RPMI7951 (cell line): ENCODE results near the gene C1QTNF1. TPM values are rescaled to one million over a fixed set of nuclear protein-coding genes. Genes with fewer than 3 reads are reported as not detected.
"Not testable (repeated sequence)": the region's sequence is repeated elsewhere in the genome, so short reads cannot be mapped to it uniquely, and the experiment has no call there.

Experiments used
- DNase-seq: peaks from one replicate; pipeline ENCODE4 v3.0.0-alpha.2; 2012; ENCODE audit warnings: low read depth
- total RNA-seq: library from RNA; depleted of rRNA; stranded (reverse); fragments of >200 nt; shearing (Covaris generic); gene quantifications from 2 replicates; pipeline ENCODE4 v1.2.3, GENCODE V29; 2014

Gene C1QTNF1
- total RNA-seq, 1 experiment from 2014 or later = 31.8 TPM

DNA sequence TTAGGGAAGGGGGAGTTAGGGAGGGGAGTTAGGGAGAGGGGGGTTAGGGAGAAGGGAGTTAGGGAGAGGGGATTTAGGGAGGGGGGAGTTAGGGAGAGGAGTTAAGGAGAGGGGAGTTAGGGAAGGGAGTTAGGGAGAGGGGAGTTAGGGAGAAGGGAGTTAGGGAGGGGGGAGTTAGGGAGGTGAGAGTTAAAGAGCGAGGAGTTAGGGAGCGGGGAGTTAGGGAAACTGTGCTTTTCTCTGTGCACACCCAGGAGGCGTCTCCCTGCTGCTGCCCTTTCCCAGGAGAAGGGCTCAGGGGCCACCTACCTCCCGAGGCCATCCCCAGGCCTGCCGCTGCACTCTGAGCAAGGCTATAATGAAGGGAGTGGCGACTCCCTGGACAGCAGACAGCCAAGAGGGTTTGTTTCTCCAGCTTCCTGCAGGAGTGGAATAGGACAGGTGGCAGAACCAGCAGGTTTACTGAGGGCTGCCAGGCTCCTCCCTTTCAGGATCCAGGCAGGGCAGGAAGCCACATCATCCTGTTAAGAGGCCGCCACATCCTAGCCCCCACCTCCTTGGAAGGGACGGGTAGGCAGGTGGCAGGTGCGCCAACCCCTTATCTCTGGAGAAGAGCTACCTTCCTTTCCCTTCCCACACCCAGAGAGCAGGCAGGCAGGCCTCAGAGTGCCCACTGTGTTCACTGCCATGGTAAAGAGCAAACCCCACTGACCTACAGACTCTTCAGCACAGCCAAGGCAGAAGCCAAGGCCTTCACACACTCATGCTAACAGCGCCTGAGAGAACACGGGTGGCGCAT, 18.7 kb upstream of the C1QTNF1 start:
- no peak for DNase-seq

DNA sequence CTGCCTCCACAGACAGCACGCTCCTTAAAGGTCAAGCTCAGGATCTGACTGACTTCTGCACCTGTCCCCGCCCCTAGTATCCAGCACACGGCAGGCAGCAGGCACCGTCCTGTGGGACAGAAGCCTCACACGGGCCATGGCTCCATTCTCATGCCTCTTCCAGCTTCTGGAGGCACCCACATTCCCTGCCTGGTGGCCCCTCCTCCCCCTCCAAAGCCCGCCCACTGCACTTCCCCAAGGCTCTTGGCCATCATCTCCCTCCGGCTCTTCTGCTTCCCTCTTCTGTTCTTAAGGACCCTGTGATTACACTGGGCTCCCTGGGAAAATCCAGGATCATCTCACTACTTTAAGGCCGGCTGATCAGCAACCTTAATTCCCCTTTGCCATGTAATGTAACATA, 17.9 kb upstream of the C1QTNF1 start:
- DNase-seq = no peak

DNA sequence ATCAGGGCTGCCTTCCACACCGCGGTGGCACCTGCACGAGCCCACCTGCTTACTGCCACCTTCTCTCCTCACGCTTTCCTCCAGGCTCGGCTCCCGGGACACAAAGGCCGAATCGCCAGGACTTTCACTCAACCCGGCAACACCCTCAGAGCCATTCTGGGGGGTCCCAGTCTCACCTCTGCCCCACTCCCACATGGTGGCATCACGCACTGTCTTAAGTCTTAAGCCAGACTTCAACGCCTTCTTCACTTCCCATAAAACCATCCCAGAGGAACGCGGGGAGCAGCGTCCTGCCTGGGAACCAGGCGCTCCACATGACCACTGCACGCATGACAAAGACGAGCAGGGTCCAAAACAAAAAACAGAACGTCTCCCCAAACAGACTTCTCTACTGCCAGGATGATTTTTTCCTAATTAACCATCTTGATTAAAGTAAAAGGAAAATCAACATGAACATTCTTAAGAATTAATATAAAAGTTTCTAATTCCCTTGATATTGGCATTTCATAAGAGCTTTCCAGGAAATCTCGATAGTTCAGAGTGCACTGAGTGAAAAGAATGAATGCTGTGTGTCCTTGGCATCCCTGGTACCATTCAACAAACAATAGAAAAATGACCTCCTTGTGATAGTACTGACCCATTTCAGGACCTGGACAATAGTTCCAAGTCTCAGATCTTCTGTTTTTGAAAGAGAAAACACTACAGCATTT, 17.0 kb upstream of the C1QTNF1 start:
- no peak for DNase-seq

DNA sequence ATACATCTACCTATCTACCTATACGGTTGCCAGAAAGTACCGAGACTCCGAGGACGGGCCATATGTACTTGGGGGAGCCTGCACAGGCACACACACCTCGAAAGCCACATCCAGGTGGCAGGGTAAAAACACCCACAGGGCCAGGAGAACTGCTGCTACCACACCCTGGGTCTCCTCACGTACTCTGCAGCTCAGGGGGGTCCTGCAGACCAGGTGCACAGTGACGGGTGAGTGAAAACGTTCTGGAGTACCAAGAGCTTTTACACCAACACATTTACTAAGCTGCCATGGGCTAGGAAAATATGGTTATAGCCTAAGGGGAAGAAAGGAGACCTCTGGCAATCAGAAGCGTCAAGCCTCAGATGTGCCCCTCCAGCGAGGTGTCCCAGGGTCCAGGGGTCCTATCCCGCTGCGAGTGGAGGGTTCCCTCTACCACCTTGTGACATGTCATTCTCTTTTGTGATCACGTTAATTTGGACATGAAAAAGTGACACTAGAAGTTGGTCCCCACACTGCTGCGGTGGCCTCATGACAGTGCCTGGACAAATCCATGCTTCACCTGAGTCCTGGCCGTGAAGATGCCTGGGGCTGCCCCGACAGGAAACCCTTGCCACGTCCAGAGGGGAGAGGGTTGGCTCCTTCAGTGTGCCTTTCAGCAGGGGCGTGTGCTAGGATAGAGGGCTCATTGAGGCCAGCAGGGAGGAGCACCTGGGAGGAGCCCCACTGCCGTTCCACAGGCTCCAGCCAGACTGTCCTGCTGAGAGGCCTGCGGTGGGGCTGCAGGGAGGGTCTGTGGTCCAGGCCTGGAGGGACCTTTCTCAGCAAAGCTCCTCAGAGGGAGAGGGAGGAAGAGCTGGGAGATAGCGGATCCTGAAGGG, 16.2 kb upstream of the C1QTNF1 start:
- DNase-seq = no peak

DNA sequence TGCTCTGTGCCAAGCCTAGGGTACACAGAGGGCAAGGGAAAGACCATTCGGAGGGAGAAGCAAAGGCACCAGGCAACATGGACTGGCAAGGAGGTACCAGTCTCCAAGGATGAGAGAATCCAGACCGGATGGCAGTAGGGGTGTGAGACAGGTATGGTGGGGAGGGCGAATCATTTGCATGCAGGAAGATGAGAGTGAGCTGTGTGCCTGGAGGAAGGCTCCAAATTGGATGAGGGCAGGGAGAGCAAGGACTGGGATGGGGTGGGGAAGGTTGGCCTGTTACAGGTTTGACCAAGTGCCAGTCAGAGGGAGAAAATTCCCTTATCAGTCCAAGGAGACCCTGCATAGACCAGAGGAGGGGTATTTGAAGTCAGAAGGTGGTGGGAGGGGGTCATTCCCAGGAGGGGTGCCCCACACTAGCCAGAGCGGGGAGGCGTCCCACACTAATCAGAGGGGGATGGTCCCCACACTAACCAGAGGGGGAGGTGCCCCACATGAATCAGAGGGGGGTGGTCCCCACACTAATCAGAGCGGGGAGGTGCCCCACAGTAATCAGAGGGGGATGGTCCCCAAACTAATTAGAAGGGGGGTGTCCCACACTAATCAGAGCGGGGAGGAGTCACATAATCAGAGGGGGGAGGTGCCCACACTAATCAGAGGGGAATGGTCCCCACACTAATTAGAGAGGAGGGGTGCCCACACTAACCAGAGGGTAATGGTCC, 15.1 kb upstream of the C1QTNF1 start:
- DNase-seq = no peak

DNA sequence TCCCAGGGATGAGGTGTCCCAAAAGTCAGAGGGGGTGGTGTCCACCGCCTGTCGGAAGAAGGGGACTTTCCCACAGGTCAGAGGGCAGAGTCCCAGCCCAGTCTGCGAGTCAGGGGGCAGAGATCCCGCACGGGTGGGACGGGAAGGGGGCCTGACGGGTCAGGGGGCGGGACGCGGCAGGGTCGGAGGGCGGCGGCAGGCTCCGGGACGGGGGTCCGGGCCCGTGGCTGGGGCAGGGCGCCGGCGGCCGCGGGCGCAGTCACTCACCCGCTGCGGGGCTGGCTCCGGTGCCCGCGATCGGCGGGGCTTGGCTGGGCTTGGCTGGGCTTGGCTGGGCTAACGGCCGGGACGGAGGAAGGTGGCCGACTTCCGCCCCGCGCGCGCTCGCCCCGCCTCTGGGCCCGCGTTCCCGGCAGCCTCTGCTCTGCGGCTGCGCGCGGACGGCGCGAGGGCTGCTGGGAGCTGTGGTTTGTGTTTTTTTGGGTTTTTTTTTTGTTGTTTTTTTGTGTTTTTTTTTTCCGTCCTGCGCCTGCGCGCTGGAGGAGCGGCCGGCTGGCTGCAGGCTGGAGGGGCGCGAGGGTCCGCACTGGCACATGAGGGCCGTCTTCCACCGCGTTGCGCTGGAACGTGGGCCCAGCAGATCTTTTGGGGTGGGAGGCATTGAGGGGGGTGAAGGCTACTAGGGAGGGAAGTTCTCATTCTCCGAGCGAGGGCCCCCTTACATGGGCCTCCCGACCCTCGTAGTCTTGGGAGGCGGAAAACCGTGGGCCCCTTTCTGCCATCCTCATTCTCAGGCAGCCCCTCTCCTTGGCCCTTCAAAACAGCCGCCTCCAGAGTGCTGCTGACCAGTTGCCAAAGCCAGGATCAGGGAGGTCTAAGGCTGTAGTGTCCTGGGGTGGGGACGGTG, 14.3 kb upstream of the C1QTNF1 start, which contains the start of gene CANT1:
Gene CANT1, minus strand, starts transcription at position 368 of the 907 bp plus-strand sequence. CDS start 12,142 bp downstream, outside the sequence.
- DNase-seq = peak; percentile 79

DNA sequence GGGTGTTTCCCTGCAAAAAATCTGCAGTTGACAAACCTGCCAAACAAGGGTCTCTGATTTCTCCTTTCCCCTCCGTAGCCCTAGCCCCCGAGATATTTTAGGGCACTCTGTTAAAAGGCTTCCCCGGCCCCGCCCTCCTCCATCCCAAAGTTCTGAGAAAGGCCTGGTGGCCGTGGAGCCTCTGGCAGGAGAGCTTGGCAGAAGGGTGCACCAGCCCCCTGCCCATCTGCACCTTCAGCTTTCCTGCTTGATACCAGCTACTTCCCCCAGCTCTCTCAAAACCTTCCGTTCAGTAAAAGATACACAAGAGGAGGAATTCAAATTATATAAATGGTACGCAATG, 13.7 kb upstream of the C1QTNF1 start:
- no peak for DNase-seq

DNA sequence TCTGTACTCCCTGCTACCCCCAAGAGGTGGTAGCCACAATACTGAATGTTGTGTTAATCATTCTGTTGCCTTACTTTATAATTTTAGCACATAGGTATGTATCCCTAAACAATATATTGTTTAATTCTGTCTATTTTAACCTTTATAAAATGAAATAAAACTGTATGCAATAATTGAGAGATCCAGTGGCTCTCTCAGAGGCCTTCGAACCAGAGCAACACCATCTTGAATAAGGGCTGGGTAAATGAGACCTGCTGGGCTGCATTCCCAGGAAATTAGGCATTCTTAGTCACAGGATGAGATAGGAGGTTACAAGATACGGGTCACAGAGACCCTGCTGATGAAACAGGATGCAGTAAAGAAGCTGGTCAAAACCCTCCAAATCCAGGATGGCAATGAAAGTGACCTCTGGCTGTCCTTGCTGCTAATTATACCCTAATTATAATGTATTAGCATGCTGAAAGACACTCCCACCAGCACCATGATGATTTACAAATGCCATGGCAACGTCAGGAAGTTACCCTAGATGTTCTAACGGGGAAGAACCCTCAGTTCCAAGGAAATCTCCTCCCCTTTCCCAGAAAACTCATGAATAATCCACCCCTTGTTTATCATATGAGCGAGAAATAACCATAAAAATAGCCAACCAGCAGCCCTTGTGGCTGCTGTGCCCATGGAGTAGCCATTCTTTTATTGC, 12.4 kb upstream of the C1QTNF1 start:
- peak; percentile 63 for DNase-seq

DNA sequence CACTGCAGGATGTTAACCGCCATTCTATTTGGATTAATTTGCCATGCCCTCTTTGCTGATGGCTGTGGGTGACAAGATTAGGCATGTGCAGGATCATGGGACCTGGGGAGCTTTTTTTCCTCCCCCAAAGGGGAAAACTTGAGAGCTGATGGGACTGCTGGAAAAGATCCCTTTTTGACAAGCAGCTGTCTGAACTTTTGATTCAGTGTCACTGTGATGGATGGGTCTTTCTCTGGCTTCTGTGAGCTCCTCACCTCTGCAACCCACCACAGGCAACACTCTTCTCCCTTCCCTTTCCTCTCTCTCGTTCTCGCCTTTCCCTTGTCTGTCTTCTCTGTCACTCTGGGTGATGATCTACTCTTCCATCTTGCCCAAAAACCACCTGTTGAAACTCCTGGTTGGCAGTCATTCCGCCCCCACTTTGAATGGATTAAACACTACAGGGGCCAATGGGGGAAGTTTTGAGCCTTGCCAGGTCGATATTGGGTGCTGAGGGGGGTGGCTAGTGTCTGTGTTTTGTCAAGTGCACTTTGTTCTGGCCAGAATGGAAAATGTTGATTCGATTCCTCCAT, 11.3 kb upstream of the C1QTNF1 start:
- DNase-seq = no peak

DNA sequence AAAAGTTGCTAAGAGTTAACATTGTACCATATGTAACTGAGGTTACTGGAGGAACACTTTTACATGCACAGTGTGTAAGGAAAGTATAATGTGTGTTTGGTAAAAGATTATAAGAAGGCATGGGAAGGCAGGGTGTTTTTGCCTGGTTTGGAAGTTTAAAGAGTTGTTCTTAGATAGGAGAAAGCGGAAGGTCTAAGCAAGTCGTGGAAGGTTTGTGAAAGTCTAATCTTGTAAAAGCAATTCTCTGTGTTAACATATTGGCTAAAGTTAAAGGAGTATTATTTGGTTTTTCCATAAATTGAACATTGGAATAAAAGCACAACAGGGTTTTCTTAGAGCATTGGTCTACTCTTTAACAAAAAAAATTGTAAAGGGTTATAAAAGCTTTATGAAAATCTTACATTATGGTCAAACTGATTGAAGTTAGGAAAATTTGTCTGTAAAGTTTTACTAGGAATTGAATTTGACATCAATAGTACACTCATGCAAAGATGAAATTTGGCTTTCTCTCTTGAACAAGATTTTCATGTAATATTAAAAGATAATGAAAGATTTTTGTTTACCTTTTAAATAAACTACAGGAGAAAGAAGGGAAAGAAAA, 9.7 kb upstream of the C1QTNF1 start:
- DNase-seq = no peak

DNA sequence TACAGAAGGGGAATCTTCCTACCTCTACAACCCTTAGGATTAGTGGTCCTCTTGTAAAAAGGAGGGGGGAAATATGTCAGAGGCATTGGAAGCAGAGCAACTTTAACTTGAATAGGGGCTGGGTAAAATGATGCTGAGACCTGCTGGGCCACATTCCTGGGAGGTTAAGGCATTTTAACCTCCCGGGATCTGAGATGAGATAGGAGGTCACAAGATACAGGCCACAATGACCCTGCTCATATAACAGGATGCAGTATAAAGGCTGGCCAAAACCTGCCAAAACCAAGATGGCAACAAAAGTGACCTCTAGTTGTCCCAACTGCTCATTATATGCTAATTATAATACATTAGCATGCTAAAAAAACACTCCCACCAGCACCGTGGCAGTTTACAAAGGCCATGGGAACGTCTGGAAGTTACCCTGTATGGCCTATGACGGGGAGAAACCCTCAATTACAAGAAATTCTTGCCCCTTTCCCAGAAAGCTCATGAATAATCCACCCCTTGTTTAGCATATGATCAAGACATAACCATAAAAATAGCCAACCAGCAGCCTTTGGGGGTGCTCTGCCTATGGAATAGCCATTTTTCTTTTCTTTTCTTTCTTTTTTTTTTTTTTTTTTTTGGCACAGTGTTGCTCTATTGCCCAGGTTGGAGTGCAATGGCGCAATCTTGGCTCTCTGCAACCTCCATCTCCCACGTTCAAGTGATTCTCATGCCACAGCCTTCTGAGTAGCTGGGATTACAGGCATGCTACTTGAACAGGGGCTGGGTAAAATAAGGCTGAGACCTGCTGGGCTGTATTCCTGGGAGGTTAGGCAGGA, 6.2 kb upstream of the C1QTNF1 start:
- no peak for DNase-seq

DNA sequence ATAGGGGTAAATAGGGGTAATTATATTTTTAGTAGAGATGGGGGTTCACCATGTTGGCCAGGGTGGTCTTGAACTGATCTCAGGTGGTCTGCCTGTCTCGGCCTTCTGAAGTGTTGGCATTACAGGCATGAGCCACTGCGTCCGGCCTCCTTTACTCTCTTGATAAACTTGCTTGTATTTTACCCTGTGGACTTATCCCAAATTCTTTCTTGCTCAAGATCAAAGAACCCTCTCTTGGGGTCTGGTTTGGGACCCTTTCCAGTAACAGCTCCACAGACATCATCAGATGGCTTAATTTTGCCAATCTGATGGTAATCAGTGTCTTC, 5.6 kb upstream of the C1QTNF1 start:
- DNase-seq = no peak

DNA sequence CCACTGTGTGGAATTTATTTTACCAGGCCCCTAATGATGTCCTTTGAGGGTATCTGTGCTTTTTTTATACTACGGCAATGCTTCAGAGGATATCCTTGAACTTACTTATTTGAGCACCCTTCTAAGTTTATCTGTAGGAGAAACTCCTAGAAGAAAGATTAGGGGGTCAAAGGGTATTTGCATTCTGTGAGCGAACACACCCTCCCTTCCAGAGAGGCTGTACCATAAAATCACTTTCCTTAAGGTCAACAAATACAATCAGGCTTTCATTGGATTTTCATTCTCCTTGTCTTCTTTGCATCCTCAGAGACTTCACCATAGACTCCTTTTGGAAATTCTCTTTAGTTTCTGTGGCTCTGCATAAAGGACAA, 4.7 kb upstream of the C1QTNF1 start:
- no peak for DNase-seq

DNA sequence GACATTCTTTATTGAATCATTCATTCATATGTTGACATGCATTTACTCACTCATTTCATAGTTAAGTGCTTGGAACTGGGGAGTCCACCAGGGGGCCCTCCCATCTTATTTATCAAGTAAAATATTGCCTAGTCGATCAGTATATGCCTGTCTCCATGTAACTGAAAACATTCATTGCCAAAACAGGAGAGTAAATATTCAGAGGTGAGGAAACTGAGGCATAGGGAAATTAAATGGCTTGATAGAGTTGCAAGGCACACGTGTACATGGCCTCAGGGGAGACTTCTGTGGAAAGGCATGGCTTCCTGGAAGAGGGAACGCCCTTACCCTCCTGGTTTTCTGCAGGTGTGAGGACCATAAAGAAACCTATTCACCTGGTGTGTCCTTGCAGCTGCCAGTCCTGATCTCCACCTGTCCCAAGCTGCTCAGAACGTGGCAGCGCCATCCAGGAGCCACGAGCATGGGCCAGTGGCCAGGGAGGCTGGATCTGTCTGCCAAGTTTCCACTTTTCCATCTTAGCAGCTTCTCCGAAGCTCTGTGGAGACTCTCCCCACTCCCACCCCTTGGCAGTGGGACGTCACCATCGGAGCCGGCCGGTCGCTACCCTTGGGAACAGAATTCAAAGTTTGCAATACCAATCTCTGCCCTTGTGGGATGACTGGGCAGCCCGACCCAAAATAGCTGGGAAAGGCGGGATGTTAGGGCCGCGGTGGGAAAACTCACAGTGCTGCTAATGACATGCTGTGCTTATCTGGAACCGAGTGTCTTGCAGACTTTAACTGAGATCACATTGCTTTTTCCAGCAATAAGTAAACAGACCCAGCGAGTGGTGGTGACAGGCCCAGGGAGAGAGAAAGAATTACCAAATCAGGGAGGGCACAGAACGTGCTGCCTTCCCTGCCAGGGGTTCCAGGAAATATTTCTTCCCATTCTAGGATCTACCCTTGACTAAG, 4.1 kb upstream of the C1QTNF1 start:
- peak; percentile 72 for DNase-seq

DNA sequence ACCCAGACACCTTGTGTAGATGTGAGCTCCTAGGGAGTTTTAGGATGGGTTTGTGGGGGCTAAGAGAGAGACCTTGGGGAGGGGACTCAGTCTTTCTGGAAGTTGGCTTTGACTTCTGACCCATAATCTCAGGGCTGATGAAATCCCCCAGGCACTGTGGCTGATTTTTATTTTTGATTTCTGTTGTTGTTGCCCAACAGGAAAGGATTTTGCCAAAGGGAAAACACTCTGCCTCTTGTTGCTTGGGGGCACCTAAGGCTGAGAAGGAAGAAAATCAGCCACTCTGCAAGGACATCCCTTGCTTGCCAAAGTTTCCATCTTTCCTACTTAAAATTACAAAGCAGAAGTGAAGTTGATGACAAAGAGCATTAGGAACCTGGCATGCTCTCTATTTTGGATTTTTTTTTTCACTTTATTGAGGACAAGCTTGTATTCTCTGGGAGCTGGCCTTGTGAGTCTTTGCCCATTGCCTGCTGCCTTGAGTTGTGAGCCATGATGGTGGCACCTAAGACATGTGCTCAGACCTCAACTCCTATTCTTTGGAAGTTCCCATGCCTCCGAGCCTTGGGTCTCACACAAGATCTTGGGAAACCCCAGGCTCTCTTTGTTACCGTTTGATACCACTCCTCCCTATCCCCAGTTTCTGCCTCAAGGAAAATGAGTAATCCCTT, 3.2 kb upstream of the C1QTNF1 start:
- DNase-seq = peak; percentile 77

DNA sequence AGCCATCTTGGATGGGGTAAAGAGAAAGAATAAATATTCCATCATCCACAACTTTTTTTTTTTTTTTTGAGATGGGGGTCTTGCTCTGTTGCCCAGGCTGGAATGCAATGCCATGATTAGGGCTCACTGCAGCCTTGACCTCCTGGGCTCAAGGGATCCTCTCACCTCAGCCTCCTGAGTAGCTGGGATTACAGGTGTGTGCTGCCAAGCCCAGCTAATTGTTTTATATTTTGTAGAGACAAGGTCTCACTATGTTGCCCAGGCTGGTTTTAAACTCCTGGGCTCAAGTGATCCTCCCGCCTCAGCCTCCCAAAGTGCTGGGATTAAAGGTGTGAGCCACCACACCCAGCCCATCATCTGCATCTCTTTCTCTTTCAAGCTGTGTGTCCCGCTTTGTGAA, 2.0 kb upstream of the C1QTNF1 start:
- not testable (repeated sequence) for DNase-seq

DNA sequence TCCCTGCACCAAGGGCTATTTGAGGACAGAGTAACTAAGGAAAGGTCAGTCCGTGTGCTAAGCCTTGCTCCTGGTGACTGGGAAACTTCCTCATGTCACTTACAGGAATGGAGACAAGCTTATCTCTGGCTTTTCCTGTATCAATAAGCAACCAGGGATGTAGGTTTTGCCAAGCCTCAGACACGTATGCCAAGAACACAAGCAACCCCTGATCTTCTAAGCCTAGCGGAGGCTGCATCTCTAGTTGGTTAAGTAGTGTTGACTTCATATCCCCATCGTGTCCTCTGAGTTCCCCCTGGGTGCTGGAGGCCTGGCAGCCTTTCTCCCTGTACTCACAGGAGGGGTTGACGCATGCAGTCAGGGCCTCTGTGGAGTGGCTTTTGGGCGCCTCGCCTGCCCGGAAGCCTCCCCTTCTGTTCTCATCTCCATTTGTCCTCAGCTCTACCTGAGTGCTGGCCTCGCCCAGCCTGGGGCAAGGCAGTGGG, 1.4 kb upstream of the C1QTNF1 start:
- DNase-seq = no peak
